Measurements from ENCODE around the gene SPINDOC.
"Not testable (repeated sequence)": the region's sequence is repeated elsewhere in the genome, so short reads cannot be mapped to it uniquely, and the experiment has no call there.

The SPINDOC gene

DNA sequence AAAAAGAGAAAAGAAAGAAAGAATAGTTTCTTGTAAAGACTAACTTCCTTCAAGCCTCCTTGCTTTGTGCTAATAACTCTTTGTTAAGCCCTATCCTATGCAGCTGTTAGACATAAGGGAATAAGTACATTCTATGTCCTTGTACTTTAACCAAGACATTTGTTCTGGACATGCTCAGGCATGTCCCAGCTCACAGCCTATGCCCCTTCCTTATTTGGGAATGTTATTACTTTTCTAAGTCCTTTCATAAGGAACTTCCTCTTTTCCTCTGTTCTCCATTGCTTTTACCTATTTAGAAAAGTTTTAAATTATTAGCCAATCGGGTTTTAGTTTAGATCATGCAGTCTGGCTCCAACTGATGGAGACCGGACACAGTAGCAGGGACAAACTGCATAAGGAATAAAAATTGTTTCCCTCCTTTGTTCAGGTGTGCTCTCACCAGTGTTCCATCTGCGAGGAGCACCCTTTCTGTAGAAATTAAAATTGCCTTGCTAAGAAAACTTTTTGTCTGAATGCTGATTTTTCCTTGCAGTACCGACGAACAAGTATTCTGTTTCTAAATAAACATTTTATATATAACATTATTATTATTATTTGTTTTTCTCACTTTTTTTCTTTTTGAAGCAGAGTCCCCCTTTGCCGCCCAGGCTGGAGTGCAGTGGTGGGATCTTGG is 21.6 kb upstream of the SPINDOC start:
- no peak for DNase-seq

DNA sequence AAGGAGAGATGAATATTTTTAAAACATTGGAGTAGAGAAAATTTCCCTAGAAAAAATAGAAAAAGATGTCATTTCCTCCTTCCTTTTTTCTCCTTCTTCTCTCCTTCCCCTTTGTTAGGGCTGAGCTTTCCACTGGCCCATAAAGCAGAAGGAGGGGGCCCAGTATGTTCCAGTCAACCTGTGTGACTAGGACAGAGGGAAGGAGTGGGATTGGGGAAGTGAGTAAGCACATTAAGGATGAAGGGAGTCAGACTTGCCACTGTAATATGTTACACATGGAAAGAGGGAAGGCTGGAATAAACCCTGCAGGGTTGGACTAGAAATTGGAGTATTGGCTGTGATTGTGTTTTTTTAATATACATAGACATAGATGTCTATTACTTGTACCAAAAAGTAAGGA is 20.1 kb upstream of the SPINDOC start:
- no peak for DNase-seq

DNA sequence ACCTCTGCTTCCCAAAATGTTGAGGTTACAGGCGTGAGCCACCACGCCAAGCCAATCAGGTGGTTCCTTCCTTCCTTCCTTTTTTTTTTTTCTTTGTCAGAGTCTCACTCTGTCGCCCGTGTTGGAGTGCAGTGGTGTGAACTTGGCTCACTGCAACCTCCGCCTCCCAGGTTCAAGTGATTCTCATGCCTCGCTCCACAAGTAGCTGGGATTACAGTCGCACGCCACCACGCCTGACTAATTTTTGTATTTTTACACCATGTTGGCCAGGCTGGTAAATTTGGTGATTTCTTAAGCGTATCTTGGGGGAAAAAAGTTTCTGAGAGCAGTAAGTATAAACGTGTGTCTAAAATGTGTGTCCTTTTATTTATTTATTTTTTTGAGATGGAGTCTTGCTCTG is 18.2 kb upstream of the SPINDOC start:
- DNase-seq, result no peak

DNA sequence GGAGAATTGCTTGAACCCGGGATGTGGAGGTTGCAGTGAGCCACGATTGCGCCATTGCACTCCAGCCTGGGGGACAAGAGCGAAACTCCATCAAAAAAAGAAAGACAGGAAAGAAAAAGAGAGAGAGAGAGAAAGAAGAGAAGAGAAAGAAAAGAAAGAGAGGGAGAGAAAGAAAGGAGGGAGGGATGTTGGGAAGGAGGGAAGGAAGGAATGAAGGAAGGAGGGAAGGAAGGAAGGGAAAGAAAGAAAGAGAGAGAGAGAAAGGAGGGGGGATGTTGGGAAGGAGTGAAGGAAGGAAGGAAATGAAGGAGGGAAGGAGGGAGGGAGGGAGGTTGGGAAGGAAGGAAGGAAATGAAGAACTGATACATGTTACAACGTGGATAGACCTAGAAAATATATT is 12.3 kb upstream of the SPINDOC start:
- no peak for DNase-seq

- peak; percentile 54 for DNase-seq
Observed at GRCh38 chr11:63802637-63803414, 10.4 kb upstream of the SPINDOC start.

GRCh38 chr11:63804259-63804658 is 9.0 kb upstream of the SPINDOC start:
- no peak for DNase-seq

DNA sequence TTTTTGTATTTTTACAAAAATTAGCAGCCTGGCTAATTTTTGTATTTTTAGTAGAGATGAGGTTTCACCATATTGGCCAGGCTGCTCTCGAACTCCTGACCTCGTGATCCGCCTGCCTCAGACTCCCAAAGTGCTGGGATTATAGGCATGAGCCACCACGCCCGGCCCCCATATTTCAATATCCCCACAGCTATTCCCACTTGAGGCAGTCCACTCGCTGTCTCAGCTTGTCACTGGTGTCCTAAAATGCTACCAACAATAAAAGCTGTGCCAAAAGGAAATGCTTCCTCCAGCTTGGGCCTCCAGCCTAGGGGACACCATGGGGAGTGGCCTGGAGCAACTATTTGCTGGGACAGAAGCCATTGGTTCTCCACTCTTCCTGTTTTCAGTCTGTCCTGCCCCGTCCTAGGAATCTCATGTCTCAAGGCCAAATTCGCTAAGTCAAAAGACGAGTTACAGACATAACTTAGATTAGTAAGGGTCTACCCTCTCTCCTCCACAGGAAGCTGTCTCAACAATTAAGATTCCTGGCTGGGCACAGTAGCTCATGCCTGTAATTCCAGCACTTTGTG is 7.3 kb upstream of the SPINDOC start:
- peak; percentile 18 for DNase-seq

GRCh38 chr11:63810383-63810782 is 2.9 kb upstream of the SPINDOC start:
- not testable (repeated sequence) for DNase-seq

- no peak for DNase-seq
Observed at GRCh38 chr11:63811522-63811921, 1.7 kb upstream of the SPINDOC start.

DNA sequence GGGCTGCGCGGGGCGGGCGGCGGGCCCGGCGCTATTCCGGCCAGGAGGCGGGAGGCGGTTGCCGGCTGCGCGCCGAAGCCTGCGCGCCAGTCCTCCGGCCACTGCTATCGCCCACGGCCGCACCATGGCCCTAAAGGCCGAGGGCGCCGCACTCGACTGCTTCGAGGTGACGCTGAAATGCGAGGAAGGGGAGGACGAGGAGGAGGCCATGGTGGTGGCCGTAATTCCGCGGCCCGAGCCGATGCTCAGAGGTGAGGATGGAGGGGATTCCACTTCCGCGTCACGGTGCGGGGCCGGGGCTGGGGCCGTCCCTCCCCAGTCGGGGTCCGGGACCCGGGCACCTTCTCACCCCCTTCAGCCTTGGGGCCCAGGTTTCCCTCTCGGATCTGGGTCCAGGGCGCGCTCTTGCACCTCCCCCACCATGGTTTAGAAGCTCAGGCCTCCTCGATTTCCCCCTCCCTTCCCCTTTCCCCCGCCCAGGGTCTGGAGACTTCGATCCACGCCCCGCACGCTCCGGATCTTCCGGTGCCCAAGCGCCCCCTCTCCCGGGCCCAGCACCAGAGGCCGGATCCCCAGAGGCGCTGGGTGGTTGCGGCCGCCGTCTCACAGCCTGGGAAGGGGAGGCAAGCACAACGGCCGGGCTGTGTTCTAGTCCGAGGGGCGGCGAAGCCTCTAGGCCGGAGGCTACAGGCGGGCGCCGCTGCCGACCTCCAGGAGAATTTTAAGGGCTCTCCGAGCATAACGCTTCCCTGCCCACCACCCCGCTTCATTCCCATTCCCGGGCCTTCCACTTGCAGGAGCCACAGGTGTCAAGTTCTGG is 517 bp downstream of the SPINDOC start:
- DNase-seq, result peak; percentile 64

DNA sequence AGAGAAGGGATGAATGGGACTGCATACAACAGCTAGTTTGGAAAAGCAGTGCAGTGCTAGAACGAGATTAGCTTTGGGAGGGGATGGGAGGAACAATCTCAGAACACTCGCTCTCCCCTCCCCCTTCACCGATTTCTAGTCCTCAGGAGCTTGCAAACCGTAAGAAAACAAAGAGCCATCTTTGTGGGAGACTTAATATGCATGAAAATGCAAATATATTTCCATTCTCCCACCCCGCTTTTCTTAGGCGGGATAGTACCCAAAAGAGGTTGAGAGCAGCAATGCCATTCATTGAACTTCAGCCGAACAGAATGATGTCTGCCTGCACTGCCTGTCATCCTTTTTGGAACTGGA is 1.1 kb downstream of the SPINDOC start:
- DNase-seq, result no peak

DNA sequence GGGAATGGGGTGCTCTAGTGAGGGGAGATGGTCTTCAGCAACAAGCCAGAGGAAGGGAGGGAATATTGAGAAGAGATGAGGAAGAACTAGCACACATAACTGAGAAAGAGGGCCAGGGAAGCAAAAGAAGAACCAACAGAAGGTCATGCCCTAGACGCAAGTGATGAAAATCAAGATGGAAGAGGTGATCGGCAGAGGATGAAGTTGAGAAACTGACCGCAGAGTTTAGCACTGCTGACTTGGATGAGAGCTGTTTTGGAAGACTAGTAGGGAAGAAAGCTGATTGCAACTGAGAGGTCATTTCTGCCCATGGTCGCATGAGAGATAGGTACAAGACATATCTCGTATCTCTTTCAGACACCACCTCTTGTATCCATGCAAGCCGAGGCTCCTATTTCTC is 2.9 kb downstream of the SPINDOC start:
- DNase-seq, result no peak

DNA sequence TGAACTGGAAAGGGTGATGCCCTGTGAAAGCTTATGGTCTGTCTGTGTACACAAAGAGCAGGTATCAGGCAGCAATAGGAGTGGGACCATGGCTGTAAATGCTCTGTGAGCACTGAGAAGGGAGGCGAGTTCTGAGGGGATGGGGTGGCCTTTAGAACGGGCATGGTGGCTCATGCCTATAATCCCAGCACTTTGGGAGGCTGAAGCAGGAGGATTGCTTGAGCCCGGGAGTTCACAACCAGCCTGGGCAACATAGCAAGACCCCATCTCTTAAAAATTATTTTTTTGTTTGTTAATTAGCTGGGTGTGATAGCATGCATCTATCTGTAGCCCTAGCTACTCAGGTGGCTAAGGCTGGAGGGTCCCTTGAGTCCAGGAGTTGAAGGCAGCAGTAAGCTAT is 3.5 kb downstream of the SPINDOC start:
- DNase-seq, result no peak

- no peak for DNase-seq
Observed at GRCh38 chr11:63817758-63818498, 4.7 kb downstream of the SPINDOC start.

DNA sequence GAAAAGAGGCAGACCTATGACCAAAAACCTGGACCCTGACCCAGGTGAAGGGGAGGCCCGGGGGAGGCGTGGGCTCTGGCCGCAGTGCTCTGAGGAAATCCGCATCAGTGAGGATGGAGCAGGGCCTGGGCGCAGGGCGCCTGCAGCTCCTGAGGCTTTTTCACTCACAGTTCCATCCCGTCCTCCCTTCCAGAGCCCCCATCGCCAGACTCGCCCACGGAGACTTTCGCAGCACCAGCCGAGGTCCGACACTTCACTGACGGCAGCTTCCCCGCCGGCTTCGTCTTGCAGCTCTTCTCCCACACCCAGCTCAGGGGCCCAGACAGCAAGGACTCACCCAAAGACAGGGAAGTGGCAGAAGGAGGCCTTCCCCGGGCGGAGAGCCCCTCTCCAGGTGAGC is 5.4 kb downstream of the SPINDOC start:
- DNase-seq, result no peak

GRCh38 chr11:63821411-63821810 is 8.2 kb downstream of the SPINDOC start:
- no peak for DNase-seq

DNA sequence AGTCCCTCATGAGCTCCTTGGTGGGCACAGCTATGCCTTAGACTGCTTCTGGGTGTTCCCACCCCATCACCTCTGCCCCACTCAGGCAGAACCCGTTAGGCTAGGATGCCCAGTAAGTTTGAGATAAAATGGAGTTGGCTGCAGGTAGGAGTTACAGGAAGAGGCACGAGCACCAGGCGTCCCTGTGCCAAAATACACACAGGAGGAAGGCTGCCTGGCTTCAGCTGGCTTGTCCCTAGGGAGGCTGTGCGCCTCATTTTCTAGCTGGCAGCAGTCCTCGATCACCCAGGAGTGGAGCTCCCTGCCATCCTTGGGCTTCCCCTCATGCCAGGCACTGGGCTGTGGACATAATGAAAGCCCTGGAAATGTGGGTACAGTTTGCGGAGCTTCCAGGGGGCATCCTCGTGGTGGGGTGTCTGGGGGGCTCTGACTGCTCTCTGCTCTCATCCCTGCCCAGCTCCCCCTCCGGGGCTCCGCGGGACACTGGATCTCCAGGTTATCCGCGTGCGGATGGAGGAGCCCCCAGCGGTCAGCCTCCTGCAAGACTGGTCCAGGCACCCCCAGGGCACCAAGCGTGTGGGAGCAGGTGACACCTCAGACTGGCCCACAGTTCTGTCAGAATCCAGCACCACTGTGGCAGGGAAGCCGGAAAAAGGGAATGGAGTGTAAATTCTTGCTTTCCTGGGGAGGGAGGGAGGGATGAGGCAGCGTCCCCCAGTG is 13.4 kb downstream of the SPINDOC start:
- DNase-seq, result no peak

DNA sequence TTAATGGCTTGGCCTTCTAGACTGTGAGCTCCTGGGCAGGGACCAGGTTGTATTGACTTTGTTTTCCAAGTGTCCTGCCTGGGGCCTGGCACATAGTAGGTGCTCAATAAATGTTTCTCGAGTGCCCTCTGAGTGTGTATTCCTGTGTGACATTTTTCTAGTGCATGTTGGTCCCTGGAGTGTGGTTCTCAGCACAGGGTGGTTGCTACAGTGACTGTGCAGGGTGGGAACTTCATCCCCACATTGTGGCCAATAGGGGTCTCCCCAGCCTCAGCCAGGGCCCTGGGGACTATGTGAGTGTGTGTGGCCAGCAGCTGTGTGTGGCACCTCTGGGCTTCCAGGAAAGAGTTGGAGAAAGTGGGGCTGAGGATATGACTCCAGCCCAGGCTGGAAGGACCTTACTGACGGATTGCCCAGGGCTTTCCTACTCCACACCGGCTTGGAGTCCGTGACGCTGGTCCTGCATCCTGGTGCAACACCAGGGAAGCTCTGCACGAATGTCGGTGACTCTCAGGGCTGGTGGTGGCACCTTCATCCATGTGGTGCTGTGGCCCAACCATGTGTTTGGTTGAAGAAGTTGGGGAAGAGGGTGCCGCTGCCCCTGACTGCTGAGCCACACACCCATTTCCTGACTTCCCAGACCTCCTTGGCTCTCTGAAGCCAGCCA is 16.7 kb downstream of the SPINDOC start:
- DNase-seq, result peak; percentile 36

DNA sequence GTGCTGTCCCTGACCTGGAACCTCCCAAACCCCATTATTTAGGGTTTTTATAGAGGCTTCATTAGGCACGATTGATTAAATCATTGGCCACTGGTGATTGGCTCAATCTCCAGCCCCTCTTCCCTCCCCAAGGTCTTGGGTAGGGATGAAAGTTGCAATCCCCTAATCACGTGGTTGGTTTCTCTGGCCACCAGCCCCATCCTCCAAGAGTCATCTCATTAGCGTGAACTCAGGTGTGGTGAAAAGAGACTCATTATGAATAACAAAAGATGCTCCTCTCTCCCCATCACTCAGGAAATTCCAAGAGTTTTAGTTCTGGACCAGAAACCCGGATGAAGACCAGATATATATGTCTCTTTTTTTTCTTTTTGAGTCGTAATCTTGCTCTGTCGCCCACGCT is 18.1 kb downstream of the SPINDOC start:
- no peak for DNase-seq

- DNase-seq, result no peak
Observed at GRCh38 chr11:63832336-63832735, 19.1 kb downstream of the SPINDOC start.

DNA sequence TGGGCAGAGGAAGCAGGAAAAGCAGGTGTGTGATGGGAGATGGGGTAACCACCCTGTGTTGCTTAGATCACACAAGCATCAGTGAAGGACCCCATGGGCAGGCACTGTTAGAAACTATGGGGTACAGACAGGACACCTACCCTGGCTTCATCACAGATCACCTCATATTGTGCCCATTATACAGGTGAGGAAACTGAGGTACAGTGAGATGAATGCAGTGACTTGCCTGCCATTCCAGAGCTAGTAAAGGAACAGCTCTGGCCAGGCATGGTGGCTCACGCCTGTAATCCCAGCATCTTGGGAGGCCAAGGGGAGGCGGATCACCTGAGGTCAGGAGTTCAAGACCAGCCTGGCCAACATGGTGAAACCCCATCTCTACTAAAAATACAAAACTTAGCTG is 19.8 kb downstream of the SPINDOC start:
- DNase-seq, result no peak
